COLO668 (cell line): ENCODE results near the gene DRD1.
"Not testable (repeated sequence)": the region's sequence is repeated elsewhere in the genome, so short reads cannot be mapped to it uniquely, and the experiment has no call there.

ENCODE experiments used
- DNase-seq: peaks from one replicate; lab custom pipeline; 2025; ENCODE audit not compliant: unreplicated experiment; lab: John Stamatoyannopoulos, UW

The DRD1 gene

DNA sequence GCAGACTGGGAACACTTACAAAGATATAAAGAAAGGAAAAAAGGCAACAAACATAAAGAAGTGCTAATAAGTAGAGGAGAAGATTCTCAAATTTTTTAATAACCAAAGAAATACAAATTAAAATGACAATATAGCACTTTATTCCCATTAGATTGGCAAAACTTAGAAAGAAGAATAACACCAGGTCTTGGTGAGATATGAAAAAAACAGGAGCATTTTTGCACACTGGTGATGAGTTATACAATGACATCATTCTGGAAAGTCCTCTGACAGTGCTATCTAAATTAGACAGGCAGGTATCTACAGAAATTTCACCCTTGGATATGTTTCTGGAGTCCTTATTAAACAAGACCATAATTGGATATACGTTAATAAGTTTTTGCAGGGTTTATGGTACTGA, 24.9 kb upstream of the DRD1 start:
- DNase-seq: no peak

DNA sequence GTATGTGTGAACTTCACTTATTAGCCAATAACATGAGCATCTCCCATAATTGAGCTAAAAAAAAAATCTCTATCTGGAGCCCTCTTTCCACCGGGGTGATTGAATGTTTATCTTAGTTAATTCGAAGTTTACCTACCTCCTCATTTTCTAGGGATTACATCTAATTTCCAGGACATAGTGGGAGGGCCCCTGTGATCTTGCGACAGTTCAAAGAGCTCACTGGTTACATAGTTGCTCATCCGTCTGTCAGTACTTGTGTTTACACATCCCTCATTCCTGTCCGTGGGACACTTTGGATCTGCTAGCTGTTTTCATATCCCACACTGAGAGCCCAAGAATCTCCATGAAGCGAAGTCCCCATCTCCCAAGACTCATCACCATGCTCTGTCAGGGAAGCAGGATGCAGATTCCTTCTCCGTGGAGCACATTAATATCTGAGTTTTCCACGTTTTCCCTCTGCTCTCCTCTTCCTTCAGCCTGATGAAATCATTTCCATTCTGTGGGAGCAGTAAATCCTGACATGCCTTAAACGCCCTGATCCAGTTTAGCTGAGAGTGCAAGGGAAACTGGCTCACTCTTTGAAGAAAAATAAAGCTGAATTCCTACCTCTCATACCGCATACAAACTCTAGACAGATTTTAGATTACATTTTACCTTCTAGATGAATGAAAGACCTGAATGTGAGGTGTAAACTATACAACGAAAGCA, 24.2 kb upstream of the DRD1 start:
- DNase-seq: no peak

DNA sequence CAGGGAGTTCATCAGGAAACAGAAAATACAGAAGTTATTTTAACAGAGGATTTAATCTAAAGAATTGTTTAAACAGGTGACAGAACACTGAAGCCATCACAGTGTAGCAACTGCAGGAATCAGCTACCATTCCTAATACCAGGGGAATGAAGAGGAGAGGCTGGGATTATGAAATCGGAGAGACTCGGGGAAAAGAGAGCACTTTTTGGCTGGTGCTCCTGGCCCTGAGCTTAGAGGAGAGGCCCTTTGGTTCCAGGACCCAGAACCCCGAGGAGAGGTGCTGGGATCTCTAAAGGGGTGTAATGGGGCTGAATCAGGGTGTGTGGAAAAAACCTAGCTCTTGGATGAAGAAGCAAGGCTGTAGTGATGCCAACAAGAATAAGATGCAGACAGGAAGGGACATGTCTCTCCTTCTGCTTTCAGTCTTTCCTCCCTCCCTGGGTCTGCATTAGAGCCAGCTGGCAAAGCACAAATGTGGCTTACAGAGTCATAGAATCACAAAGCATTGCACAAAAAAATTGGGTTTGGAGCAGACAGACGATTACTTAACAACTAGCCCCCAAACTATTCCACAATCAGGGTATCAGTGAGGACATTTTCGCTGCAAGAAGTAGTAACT, 22.8 kb upstream of the DRD1 start:
- no peak for DNase-seq

DNA sequence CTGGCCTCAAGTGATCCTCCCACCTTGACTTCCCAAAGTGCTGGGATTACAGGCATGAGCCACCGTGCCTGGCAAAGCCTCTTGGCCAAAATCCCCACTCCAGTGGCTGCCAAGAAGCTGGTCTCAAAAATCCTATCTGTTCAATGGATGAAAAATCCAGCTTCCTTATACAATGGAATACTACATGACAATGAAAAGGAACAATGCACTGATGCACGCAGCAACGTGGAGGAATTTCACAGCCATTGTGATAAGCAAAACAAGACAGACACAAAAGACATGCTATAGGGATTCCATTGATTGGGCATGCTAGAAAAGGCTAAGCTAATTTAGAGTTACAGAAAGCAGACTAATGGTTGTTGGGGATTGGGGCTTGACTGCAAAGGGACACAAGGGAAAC, 21.3 kb upstream of the DRD1 start:
- no peak for DNase-seq

DNA sequence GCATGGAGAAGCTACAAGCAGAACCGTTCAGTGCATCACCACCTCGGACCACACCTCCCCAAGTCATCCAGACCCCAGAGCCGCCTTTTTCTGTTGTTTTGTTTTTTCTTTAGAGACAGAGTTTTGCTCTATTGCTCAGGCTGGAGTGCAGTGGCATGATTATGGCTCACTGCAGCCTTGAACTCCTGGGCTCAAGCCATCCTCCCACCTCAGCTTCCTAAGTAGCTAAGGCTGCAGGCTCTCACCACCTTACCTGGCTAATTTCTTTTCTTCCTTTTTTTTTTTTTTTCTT, 20.9 kb upstream of the DRD1 start:
- DNase-seq: no peak

DNA sequence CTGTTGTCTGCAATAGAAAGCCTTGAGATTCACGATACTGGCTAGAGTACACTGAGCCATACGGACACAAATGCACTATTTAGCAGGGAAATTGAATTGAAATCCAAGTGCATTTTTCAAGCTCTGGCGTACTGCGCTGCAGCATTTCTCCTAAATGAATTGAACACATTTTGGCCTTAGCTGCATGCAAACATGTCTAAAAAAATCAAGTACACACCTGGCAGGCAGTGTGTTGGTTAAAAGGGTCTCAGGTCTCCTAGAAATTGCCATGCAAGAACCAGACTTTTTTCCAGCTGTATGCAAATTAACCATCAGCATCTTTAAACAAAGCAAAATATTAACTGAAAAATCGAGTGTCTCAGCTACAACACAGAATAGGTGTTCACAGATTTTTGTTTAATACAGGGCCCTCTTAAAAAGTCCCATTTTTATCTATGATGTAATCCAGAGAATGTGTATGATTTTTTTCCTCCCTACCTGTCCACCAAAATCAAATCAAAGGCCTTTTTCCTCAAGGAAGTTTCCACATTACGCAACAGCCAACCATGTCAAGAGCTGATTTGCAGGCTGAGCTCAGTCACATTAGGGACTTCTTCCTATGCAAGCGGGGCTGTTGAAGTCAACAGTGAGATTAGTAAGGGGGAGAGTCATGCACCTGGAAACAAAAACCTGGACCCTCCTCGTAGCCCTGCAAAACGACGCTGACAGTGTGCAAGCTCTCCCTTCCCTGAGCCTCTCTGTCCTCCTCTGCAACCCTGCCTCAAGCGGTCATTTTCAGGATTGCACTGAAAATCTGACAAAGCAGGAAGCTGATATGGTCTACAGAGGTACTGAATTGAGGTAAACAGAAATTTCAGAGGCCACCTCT, 20.3 kb upstream of the DRD1 start:
- peak; percentile 77 for DNase-seq

DNA sequence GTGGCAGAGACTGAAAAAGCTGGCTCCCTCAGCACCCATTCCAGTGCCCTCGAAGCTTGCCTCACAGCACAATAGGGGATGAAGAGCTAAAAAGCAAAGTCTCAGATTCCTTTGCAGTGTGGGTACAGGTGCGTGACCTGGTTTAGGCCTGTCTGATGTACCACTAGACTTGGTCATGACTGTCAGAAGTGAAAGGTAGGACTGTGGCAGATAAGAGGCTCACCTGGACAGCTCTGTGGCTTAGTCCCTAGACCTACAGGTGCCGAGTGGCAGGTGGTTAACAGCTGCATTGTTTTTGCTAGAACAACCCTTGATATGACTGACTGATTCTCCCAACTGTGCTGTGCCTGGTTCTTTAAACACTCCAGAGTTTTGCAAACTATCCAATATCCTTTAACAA, 19.7 kb upstream of the DRD1 start:
- DNase-seq: peak; percentile 79

DNA sequence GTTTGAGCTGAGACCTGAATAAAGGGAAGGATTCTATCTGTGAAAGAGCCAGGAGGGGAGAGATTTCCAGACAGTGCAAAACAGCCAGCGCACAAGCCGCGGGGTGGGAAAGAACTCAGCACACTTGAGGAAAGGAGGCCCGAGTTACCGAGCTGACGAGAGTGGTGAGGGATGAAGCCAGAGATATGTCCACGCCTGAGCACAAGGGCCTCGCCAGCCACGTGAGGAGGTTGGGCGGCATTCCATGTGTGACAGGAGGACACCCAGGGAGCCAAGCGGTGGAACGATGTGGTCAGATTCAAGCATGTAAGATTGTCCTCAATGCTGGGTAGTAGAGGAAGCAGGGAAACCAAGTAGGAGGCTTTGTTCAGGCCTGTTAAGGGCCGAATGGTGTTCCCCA, 17.4 kb upstream of the DRD1 start:
- DNase-seq: no peak

DNA sequence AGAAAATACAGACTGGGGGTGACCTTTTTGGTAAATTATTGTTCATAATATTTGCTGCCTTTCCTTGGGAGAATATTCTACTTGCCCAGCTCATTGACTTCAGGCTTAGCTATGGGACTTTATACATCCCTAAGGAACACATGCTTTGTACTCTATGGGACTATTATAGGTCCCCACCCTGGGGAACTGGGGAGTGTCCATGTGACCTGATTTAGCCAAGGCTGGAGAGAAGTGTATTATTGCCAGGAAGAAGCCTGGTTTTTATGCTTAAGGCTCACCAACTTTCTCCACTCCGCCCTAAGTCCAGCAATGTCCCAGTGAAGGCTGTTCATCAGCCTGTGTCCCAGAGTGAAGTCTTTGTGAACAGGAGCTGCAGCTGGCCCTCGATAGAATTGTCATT, 16.6 kb upstream of the DRD1 start:
- DNase-seq: no peak

DNA sequence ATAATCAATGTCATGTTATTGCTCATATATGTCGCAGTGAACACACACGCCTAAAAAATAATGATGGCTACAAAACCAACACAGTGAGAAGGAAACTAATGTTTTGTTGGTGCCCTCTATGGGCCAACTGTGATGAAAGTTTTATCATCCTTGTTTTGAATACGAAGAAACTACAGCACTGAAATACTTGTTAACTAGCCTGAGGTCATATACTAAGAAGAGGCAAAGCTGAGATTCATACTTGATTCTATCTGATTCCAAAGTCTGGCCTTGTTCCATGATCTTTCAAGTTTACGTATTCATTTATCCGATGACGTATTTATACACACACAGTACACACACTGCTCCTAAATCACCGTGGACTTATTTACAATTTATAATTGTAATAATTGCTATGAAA, 16.1 kb upstream of the DRD1 start:
- no peak for DNase-seq

DNA sequence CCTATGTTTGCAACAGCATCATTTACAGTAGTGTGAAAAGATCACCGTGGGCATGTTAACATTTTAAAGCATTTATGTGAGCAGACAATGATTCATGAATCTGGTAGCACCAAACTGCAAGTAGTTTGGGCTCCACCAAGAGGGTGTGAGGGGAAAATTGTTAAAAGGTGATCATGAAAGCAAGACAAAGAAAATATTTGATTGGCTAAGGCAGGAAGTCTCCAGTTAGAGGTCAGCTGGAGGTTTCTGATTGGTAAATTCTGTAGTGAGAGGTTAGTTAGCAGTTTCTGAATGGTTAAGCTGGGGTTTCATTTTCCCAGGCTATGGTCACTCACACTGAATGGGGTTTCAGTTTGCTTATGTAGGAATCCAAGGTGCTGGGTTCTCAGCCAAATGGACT, 13.5 kb upstream of the DRD1 start:
- DNase-seq: no peak

DNA sequence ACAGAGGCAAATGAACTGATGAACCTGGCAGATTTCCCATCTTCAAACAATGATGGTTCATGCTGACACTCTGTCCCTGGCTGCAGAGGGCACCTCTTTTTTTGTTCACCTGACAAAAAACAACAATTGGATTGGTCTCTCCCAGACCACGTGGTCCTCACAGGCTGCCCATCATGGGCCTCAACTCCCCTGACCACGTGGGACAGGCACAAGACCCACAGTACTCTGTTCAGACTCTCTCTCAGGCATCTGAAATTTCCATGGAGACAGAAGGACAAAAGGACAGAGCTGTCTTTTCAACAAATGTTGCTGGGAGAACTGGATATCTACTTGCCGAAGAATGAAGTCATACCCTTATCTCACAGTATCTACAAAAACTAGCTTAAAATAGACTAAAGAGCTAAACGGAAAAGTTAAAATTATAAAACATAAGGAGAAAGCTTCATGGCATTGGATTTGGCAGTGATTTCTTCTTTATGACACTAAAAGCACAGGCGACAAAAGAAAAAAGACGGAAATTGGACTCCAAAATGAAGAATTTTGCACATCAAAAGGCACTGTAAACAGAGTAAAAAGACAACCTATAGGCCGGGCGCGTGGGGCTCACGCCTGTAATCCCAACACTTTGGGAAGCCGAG, 12.2 kb upstream of the DRD1 start:
- DNase-seq: no peak

DNA sequence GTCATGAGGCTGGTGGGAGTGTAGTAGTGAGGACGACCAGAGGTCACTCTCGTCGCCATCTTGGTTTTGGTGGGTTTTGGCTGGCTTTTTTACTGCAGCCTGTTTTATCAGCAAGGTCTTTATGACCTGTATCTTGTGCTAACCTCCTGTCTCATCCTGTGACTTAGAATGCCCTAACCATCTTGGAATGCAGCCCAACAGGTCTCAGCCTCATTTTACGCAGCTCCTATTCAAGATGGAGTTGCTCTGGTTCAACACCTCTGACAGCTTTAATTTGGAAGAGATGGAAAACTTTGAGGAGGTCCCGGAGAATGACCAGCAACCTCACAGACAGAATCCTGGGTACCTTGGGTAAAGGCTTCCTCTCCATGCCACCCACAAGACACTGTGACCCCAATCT, 10.4 kb upstream of the DRD1 start:
- not testable (repeated sequence) for DNase-seq

DNA sequence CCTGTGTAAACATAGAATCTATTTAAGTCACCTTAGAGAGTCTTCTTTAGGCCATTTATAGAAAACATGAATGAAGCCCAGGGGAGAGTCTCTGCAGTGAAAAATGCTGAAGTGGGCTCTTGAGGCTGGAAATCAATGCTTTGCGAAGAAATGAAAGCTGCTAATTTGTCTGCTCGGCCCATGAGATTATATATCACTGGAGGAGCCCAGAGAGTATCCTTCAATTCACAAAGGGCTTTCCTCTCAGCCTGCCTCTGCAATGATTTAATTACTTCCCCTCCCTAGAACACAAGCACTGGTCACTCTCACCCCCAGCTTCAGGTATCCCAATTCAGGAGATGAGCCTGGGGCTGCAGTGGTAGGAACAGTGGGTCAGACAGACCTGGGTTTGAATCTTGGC, 8.2 kb upstream of the DRD1 start:
- no peak for DNase-seq

DNA sequence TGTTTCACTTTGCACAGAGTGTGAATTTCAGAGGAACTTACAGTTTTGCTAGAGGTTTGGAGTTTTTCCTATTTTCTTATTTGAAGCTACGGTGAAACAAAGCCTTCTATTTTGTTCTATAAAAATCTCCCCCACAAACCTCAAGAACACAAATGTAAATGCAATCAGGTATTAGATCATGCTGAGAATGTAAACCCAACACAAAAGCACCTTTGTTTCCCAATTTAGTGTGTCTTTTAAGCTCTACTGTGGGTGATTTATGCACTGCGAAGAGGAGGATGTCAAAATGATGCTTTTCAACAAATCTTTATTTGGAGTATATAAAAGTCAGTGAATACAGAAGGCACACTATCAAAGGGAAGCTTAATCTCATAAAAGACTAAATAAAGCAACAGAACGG, 4.3 kb upstream of the DRD1 start:
- DNase-seq: no peak

DNA sequence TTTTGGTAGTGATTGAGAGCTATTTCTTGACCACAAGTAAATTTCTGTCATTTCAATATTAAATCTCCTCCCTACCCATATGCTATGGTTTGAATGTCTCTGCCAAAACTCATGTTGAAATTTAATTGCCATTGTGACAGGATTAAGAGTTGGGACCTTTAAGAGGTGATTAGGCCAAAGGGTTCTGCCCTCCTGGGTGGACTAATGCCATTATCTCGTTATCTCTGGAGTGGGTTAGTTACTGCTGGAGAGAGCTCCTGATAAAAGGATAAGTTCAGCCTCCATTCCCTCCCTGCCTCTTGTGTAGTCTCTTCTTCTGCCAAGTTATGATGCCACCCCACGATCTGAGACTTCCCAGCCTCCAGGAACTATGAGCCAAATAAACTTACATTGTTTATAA, 3.6 kb upstream of the DRD1 start:
- no peak for DNase-seq

DNA sequence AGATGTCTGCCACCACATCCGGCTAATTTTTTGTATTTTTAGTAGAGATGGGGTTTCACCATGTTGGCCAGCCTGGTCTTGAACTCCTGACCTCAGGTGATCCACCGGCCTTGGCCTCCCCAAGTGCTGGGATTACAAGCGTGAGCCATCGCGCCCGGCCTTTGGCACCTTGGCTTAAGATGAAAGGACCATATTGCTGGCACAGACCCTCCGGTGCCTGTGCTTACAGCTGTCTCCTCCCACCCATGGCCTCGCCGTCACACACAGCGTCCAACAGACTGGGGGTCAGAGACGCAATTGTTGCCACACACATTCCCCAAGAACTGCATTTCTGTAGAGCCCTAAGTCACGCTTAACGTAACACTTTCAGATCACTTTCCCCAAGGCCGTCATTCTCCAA, 2.4 kb upstream of the DRD1 start:
- DNase-seq: not testable (repeated sequence)

DNA sequence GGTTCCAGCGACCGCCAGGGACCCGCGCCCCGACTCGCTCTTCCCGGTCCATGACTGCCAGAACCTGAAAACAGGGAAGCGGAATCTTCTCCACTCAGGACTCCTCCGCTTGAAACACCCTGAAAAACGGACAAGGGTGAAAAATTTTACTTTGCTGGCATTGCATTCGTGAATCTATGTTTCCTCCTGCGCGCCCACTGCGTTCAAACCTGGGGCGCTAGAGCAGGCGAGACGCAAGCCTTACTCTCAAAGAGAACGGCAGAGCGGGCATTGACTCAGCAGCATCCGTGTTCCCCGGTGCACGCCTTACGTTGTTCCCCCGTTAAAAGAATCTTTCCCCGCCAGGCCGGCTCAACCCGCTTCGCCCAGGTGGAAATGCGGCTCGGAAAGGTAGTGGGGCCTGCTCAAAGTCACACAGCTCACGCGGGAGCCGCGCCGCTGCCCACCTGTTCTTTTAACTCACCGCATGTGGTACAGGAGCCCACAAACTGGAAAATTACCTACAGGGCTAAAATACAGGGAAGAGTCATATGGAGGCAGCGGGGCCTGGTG, 999 bp upstream of the DRD1 start:
- DNase-seq: no peak

DNA sequence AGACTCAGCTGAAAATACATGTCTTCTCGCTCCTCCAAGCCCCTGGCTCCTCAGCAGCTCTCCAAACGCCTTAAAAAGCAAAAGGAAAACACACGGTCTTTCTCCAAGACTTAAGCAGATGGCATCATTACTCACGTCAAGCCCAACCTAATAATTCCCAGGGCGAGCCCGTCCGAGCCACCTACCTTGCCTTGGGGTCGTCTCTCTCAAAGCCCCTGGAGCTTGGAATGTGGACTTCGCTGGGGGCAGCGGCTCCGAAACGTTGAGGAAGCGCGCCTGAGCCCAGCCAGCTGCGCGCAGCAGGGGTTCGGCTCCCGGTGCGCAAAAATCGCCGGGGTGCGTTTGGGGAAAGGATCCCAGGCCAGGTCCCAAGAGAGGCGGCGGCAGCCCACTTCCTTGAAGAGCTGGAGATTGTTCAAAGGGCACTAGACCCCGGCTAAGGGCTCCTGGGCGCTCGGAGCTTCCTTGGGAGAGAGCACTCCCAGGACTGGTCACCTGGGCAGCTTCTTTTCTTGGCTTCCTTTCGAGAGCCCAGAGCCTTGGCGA, 395 bp downstream of the DRD1 start:
- DNase-seq: no peak

DNA sequence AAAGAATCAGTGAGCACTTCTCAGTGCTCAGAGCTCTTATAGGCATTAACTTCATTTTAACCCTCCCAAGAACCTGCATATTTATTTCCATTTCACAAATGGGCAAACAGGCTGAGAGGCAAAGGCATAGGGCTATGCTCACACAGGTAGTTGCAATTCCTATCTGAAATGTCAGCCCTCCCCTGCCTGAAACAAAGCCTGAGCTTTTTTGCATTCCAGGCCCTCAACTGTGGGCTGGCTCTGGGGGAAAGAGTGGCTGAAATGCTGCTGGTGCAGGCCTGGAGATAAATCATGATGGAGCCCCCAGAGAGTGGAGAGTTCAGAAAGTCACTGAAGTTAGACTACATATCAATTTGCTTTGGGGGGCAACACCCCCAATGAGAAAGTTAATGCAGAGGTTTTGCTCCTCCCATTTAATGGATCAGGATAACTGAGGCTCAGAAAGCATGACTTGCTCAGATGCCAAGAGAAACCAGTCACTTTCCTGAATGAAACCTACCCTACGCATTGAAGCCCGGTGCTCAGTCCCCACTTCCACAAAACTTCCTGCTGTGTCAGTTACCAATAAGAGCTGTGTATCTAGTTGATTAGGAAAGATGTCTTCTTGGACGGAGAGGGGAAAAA, 5.6 kb downstream of the DRD1 start:
- no peak for DNase-seq

DNA sequence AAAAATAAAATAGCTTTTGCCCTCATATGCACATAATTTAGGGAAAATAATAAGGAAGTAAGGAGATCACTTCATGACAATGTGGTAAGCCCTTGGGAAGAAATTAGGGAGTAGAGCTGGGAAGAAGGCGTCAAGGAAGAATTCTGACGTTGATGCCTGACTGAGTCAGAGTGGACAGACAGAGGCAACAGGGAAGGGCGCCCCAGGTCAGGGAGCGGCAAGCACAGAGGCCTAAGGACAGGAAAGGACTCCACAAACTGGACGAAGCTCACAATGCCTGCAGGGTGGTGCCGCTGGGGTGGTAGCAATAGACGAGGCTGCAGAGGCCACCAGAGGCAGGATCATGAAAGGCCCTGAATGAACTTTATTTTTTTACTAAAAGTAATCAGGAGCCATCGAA, 7.6 kb downstream of the DRD1 start:
- no peak for DNase-seq
